ENCODE data around the gene FAM193B. TPM values are rescaled to one million over a fixed set of nuclear protein-coding genes. Genes with fewer than 3 reads are reported as not detected.

Gene FAM193B
- total RNA-seq, 1 donor from 2014 or later, result 14.0 TPM

DNA sequence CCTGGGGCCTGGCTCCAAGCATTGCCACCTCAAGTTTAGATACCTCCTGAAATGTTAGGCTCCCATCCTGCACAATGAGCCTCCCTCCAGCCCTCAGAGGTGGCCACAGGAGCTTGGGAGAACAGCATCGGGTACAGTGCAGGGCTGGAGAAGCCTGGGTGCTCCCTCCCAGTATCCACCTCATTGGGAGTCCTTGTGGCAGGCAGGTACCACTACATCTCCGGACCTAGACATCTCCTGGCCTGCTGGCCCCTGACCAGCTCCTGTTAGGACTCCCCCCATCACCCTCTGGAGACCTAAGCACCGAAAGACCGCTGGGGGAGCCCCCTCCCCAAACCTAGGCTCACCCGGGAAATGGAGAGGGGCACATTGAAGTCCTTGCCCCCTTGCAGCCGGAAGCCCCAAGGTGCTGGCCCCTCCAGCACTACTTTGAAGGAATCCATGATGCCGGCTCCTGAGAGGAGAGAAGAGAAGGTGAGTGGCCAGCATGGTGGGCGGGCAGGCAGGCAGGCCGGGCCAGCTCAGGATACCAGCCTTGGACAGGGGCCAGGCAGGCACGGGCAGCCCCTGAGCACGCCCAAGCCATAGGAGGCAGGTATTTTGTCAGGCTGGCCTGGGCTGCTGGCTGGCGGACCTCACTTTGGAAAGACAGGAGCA is 58.2 kb downstream of the FAM193B start:
- FAIRE-seq (no peak), DNase-seq (ENCODE audit: low read depth) (peak; percentile 38)
- Histone ChIP-seq H3K36me3 (ENCODE audit: control insufficient read depth, insufficient read depth, low read length) (peaks cover 24% of the 10 kb centered on the region), H3K4me3 (ENCODE audit: low read depth, low read length) (peak overlapping the region; percentile 79), H3K27me3 (ENCODE audit: control insufficient read depth, insufficient read depth, low read length) (no peaks in the 10 kb centered on the region)
- TF ChIP-seq CTCF (IDR thresholded peaks at IDR 0.05; ENCODE audit: insufficient read depth, low read length, severe bottlenecking), result peak; percentile 62

DNA sequence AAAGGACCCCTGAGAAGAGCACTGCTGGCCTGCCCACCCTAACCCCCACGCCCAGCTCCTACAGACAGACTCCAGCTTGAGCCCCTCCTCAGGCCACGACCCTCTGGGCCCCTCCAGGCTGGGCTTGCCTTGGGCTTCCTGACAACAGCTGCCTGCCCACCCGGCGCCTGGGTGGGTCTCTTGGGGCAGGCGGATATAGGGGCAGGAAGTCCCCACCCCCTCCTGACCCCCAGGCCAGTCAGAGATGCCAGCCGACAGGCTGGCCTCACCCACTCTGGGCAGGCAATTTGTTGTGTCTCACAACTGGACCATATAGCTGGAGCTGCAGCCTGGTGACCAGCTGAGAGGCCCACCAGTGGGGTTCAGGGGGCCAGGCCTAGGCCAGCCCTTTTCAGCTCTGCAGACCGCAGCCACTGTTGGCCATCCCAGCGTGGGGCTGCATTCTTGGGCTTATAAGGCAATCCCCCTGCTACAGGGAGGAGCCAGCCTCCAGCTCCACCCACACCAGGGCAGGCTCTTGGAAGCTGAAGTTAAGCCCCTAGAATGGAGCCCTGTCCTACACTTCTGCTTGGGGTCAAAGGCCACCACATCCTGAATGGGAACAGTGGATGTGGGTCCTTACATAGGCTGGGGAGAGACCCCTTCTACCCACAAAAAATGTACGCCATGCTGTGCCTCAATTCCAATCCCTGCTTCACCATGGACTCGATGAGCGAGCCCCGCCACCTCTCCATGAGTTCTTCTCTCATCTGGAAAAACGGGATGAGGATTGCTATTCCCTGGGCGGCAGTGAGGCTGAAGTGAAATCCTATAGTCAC is 58.9 kb downstream of the FAM193B start:
- no peak for FAIRE-seq
- no peak overlapping the region for H3K4me3 ChIP-seq (ENCODE audit: low read depth, low read length)
- peaks cover 29% of the 10 kb centered on the region for H3K36me3 ChIP-seq (ENCODE audit: control insufficient read depth, insufficient read depth, low read length)
- DNase-seq (ENCODE audit: low read depth), result peak; percentile 42
- TF ChIP-seq CTCF (IDR thresholded peaks at IDR 0.05; ENCODE audit: insufficient read depth, low read length, severe bottlenecking), result no peak
- H3K27me3 ChIP-seq (ENCODE audit: control insufficient read depth, insufficient read depth, low read length), result no peaks in the 10 kb centered on the region

- peak; percentile 32 for TF ChIP-seq CTCF (IDR thresholded peaks at IDR 0.05; ENCODE audit: insufficient read depth, low read length, severe bottlenecking)
- Histone ChIP-seq H3K4me3 (ENCODE audit: low read depth, low read length) (no peak overlapping the region), H3K36me3 (ENCODE audit: control insufficient read depth, insufficient read depth, low read length) (peaks cover 36% of the 10 kb centered on the region), H3K27me3 (ENCODE audit: control insufficient read depth, insufficient read depth, low read length) (no peaks in the 10 kb centered on the region)
- no peak for FAIRE-seq
- peak; percentile 80 for DNase-seq (ENCODE audit: low read depth)
Measured at GRCh38 chr5:177494346-177495195, 59.8 kb downstream of the FAM193B start.

GRCh38 chr5:177493795-177494345 is 60.5 kb downstream of the FAM193B start:
- no peaks in the 10 kb centered on the region for H3K27me3 ChIP-seq (ENCODE audit: control insufficient read depth, insufficient read depth, low read length)
- no peak for TF ChIP-seq CTCF (IDR thresholded peaks at IDR 0.05; ENCODE audit: insufficient read depth, low read length, severe bottlenecking)
- H3K36me3 ChIP-seq (ENCODE audit: control insufficient read depth, insufficient read depth, low read length), result peaks cover 43% of the 10 kb centered on the region
- H3K4me3 ChIP-seq (ENCODE audit: low read depth, low read length), result no peak overlapping the region
- no peak for DNase-seq (ENCODE audit: low read depth)
- FAIRE-seq, result no peak

DNA sequence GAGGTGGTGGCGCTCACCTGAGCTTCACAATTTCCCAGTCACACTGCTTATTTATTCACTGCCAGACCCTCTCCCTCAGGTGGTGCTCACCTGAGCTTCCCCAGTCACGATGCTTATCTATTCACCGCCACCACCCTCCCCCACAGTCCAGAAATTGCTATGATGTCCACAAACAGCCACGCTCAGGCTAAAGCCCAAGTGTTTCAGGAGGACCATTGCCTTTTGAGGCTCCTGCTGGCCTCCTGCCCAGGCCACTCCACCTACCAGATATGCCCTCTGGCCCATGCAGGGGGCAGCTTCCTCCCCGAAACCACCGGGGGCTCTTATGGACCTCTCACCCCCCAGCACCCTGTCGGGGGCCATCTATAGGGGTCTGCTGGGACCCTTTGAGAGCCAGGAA is 61.5 kb downstream of the FAM193B start:
- no peak for DNase-seq (ENCODE audit: low read depth)
- no peak for FAIRE-seq
- H3K4me3 ChIP-seq (ENCODE audit: low read depth, low read length), result no peak overlapping the region
- no peak for TF ChIP-seq CTCF (IDR thresholded peaks at IDR 0.05; ENCODE audit: insufficient read depth, low read length, severe bottlenecking)
- no peaks in the 10 kb centered on the region for H3K27me3 ChIP-seq (ENCODE audit: control insufficient read depth, insufficient read depth, low read length)
- peaks cover 48% of the 10 kb centered on the region for H3K36me3 ChIP-seq (ENCODE audit: control insufficient read depth, insufficient read depth, low read length)

Data from bronchial epithelial cell (primary cell).